ENCODE data around the gene KCNK13.
"Not testable (repeated sequence)": the region's sequence is repeated elsewhere in the genome, so short reads cannot be mapped to it uniquely, and the experiment has no call there.

The KCNK13 gene

GRCh38 chr14:90062127-90062794, 467 bp downstream of the KCNK13 start:
- DNase-seq: peak; percentile 19

GRCh38 chr14:90062822-90063539, 1.2 kb downstream of the KCNK13 start:
- no peak for DNase-seq

- no peak for DNase-seq
These were observed 10.6 kb downstream of the KCNK13 start for GRCh38 chr14:90072350-90072749.

- DNase-seq: no peak
These were observed 17.8 kb downstream of the KCNK13 start for GRCh38 chr14:90079576-90079975.

- no peak for DNase-seq
These were observed 25.6 kb downstream of the KCNK13 start for GRCh38 chr14:90087433-90087832.

- DNase-seq: no peak
These were observed 26.4 kb downstream of the KCNK13 start for GRCh38 chr14:90088176-90088575.

GRCh38 chr14:90089486-90089885, 27.7 kb downstream of the KCNK13 start:
- DNase-seq: not testable (repeated sequence)

- peak; percentile 54 for DNase-seq
These were observed 29.6 kb downstream of the KCNK13 start for GRCh38 chr14:90091393-90091792.

- no peak for DNase-seq
These were observed 32.3 kb downstream of the KCNK13 start for GRCh38 chr14:90093942-90094595.

- no peak for DNase-seq
These were observed 33.3 kb downstream of the KCNK13 start for GRCh38 chr14:90095096-90095495.

GRCh38 chr14:90096566-90096965, 34.8 kb downstream of the KCNK13 start:
- no peak for DNase-seq

GRCh38 chr14:90103808-90104207, 42.0 kb downstream of the KCNK13 start:
- DNase-seq: no peak

- DNase-seq: no peak
These were observed 44.0 kb downstream of the KCNK13 start for GRCh38 chr14:90105756-90106155.

GRCh38 chr14:90107789-90108188, 46.0 kb downstream of the KCNK13 start:
- DNase-seq: no peak

- DNase-seq: no peak
These were observed 48.1 kb downstream of the KCNK13 start for GRCh38 chr14:90109858-90110257.

GRCh38 chr14:90111895-90112534, 50.2 kb downstream of the KCNK13 start:
- DNase-seq: no peak

- DNase-seq: no peak
These were observed 52.8 kb downstream of the KCNK13 start for GRCh38 chr14:90114554-90114953.

GRCh38 chr14:90115780-90116179, 54.0 kb downstream of the KCNK13 start:
- DNase-seq: peak; percentile 27

- DNase-seq: no peak
These were observed 54.6 kb downstream of the KCNK13 start for GRCh38 chr14:90116444-90116843.

- DNase-seq: no peak
These were observed 56.2 kb downstream of the KCNK13 start for GRCh38 chr14:90118027-90118426.

- DNase-seq: no peak
These were observed 64.5 kb downstream of the KCNK13 start for GRCh38 chr14:90126260-90126659.

GRCh38 chr14:90132821-90133570, 71.2 kb downstream of the KCNK13 start:
- DNase-seq: no peak

- DNase-seq: no peak
These were observed 75.1 kb downstream of the KCNK13 start for GRCh38 chr14:90136904-90137303.

Measured in DMS79 (cell line).